Measurements from ENCODE around the gene TMEM239.

- TF ChIP-seq BHLHE40 (IDR thresholded peaks at IDR 0.05; ENCODE audit: borderline replicate concordance) (no peak), NFRKB (IDR thresholded peaks at IDR 0.05) (no peak), FOXA1 (IDR thresholded peaks at IDR 0.05) (no peak), TARDBP (IDR thresholded peaks at IDR 0.05) (no peak), SP1 (IDR thresholded peaks at IDR 0.05) (no peak), FOXM1 (IDR thresholded peaks at IDR 0.05; ENCODE audit: borderline replicate concordance) (no peak)
Observed at GRCh38 chr20:2771631-2772080, 44.5 kb upstream of the TMEM239 start.

Data from HEK293T (cell line).